ENCODE results near the gene GPSM1. TPM values are rescaled to one million over a fixed set of nuclear protein-coding genes. Genes with fewer than 3 reads are reported as not detected.

Gene GPSM1
- total RNA-seq, 1 experiment from 2014 or later, result 24.7 TPM

- no peak overlapping the region for H4K8ac ChIP-seq (replicated peaks; ENCODE audit: insufficient read length, low read depth, low read length)
- no peak overlapping the region for H2BK120ac ChIP-seq (ENCODE audit: low read depth, low read length, poor library complexity, severe bottlenecking)
- no peak overlapping the region for H3T11ph ChIP-seq (ENCODE audit: low read length)
- no CpG with 5 or more reads among the region's 20 CpGs for WGBS (ENCODE audit: extremely low coverage, insufficient read length, low lambda C conversion rate)
- H3K79me2 ChIP-seq (ENCODE audit: insufficient read depth, low read length), result no peaks in the 10 kb centered on the region
- no peak overlapping the region for H3K18ac ChIP-seq (ENCODE audit: insufficient read length, low read depth, low read length)
- no peak overlapping the region for H3K4ac ChIP-seq (ENCODE audit: low read depth, low read length)
- H3K27me3 ChIP-seq (ENCODE audit: insufficient read depth, low read length), result no peaks in the 10 kb centered on the region
- no peak overlapping the region for H3K23ac ChIP-seq (ENCODE audit: insufficient read length, low read depth, low read length)
- H2AFZ ChIP-seq (ENCODE audit: low read length), result no peak overlapping the region
- H3K4me2 ChIP-seq (ENCODE audit: insufficient read depth, insufficient read length, low read length), result no peak overlapping the region
- H2BK15ac ChIP-seq (ENCODE audit: low read depth, low read length), result no peak overlapping the region
- H3K4me1 ChIP-seq (ENCODE audit: insufficient read depth, low read length), result no peaks in the 10 kb centered on the region
- H3K9ac ChIP-seq (ENCODE audit: extremely low read depth, insufficient read length, low read length), result no peak overlapping the region
- no peak overlapping the region for H2AK5ac ChIP-seq (ENCODE audit: insufficient read length, low read length)
- H2BK12ac ChIP-seq (ENCODE audit: insufficient read length, low read depth, low read length), result no peak overlapping the region
- Mint-ChIP-seq H3K36me3 (ENCODE audit: insufficient read depth in 1 of 3, low read depth in 3 of 3) (no peaks in the 10 kb centered on the region), H3K27ac (0 out of 7 replicates have a peak overlapping the region, but pooled peaks of 1 of the 3 experiments have one; percentile 22), H3K9me3 (no peaks in the 10 kb centered on the region), H3K4me1 (peaks cover 3 to 18% of the 10 kb centered on the region in 2 experiments; a peak in 2 of 4 replicates), H3K4me3 (no peak overlapping the region), H3K27me3 (ENCODE audit: low read depth) (no peaks in the 10 kb centered on the region; the same call in 1 of the 2 replicates)
- H3K56ac ChIP-seq (ENCODE audit: insufficient read length, low read depth, low read length), result no peak overlapping the region
- no peak overlapping the region for H3K14ac ChIP-seq (ENCODE audit: insufficient read depth, low read length)
- no peaks in the 10 kb centered on the region for H3K23me2 ChIP-seq (ENCODE audit: insufficient read length, low read depth, low read length, poor library complexity, severe bottlenecking)
- no peak overlapping the region for H4K91ac ChIP-seq (ENCODE audit: insufficient read length, low read depth, low read length)
- DNase-seq, result no peak
- H3K79me1 ChIP-seq (ENCODE audit: insufficient read depth, low read depth, low read length, poor library complexity, severe bottlenecking), result no peaks in the 10 kb centered on the region
- no peak overlapping the region for H2BK20ac ChIP-seq (ENCODE audit: low read depth, low read length, poor library complexity, severe bottlenecking)
- no peak overlapping the region for H3K27ac ChIP-seq (ENCODE audit: insufficient read length, low read depth, low read length)
- no peak overlapping the region for H2BK5ac ChIP-seq (ENCODE audit: insufficient read length, low read length)
- no peak overlapping the region for H4K5ac ChIP-seq (ENCODE audit: insufficient read length, low read depth, low read length)
- no peaks in the 10 kb centered on the region for H4K20me1 ChIP-seq (ENCODE audit: control insufficient read depth, insufficient read depth, insufficient read length)
- no peaks in the 10 kb centered on the region for H3K9me3 ChIP-seq (ENCODE audit: control insufficient read depth, low read depth, low read length)
- TF ChIP-seq CTCF (conservative IDR thresholded peaks at IDR 0.05), result no peak
Observed at GRCh38 chr9:136346927-136347465, 19.7 kb downstream of the GPSM1 start.
